ENCODE measurements around the gene UBE2S.

DNA sequence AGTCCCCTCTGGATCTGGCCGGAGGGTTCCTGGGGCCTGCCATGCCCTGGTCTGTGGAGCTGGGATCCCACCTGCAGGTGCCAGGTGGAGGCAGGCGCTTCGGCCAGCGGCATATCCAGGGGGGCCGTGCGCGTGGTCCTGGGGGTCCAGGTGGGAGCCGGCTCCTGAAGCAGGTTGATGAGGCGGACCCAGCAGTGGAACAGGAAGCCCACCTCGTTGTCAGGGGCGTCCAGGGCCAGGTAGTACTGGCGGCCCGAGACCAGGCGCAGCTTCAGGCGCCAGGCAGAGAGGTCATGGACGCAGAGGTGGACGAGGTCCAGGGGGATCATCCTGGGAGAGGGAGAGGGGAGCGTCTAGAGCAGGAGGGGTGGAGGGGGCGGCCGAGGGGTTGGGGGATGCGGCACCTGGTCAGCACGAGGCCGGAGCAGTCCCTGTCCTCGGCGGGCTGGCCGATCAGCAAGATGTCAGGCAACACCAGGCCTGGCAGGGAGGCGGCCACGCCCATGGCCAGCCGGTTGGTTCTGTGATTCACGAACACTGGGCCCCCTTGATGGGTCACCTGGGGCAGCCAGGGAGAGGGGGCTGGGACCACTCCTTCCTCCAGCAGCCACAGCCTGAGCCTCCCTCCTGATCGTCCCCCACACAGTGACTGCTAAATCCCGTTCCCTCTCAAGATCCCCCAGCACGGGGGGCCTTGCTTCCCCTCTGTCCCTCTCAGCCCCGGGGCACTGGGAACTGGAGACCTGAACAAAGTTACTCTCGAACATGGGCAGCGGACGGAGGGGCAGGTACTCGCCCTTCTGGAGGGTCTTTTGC, 45.2 kb downstream of the UBE2S start:
- TF ChIP-seq CTCF (IDR thresholded peaks at IDR 0.05) (no peak), POLR2A (IDR thresholded peaks at IDR 0.05) (no peak)
